ENCODE measurements around the gene ATG4C.

Gene ATG4C

DNA sequence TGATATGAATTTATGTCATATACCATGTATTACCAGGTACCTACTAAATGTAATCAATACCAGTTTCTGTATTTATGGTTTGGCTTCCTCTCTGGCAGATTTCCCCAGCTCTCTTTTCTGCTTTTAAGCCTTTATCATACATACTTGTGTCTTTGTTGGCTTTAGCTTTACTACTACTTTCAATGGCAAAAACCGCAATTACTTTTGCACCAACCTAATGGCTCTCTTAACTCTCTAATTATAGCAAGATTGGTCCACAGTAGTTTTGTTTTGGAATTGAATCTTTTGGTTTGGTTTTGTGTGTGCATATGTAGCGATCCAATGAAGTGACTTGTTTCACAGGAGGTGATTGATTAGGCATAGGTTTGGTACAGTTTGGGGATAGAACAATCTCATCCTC lies 93.6 kb downstream of the ATG4C start:
- H3K4me3 ChIP-seq (replicated peaks; ENCODE audit: low read depth, low read length): no peak overlapping the region
- no peak for DNase-seq (ENCODE audit: extremely low read depth, low read depth)
- TF ChIP-seq, protein P1, sequence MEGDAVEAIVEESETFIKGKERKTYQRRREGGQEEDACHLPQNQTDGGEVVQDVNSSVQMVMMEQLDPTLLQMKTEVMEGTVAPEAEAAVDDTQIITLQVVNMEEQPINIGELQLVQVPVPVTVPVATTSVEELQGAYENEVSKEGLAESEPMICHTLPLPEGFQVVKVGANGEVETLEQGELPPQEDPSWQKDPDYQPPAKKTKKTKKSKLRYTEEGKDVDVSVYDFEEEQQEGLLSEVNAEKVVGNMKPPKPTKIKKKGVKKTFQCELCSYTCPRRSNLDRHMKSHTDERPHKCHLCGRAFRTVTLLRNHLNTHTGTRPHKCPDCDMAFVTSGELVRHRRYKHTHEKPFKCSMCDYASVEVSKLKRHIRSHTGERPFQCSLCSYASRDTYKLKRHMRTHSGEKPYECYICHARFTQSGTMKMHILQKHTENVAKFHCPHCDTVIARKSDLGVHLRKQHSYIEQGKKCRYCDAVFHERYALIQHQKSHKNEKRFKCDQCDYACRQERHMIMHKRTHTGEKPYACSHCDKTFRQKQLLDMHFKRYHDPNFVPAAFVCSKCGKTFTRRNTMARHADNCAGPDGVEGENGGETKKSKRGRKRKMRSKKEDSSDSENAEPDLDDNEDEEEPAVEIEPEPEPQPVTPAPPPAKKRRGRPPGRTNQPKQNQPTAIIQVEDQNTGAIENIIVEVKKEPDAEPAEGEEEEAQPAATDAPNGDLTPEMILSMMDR (IDR thresholded peaks at IDR 0.05; ENCODE audit: low read depth, low read length, missing control alignments): no peak

- no peak for DNase-seq (ENCODE audit: extremely low read depth, low read depth)
- TF ChIP-seq, protein P1 (IDR thresholded peaks at IDR 0.05; ENCODE audit: low read depth, low read length, missing control alignments): no peak
- H3K4me3 ChIP-seq (replicated peaks; ENCODE audit: low read depth, low read length): no peak overlapping the region
These were observed 96.0 kb downstream of the ATG4C start for GRCh38 chr1:62879962-62880361.

- no peak for DNase-seq (ENCODE audit: extremely low read depth, low read depth)
- no peak overlapping the region for H3K4me3 ChIP-seq (replicated peaks; ENCODE audit: low read depth, low read length)
- TF ChIP-seq, protein P1 (IDR thresholded peaks at IDR 0.05; ENCODE audit: low read depth, low read length, missing control alignments): no peak
These were observed 98.5 kb downstream of the ATG4C start for GRCh38 chr1:62882201-62883104.

- DNase-seq (ENCODE audit: extremely low read depth, low read depth): no peak
- TF ChIP-seq, protein P1 (IDR thresholded peaks at IDR 0.05; ENCODE audit: low read depth, low read length, missing control alignments): no peak
- H3K4me3 ChIP-seq (replicated peaks; ENCODE audit: low read depth, low read length): no peak overlapping the region
These were observed 100.3 kb downstream of the ATG4C start for GRCh38 chr1:62884156-62884740.

DNA sequence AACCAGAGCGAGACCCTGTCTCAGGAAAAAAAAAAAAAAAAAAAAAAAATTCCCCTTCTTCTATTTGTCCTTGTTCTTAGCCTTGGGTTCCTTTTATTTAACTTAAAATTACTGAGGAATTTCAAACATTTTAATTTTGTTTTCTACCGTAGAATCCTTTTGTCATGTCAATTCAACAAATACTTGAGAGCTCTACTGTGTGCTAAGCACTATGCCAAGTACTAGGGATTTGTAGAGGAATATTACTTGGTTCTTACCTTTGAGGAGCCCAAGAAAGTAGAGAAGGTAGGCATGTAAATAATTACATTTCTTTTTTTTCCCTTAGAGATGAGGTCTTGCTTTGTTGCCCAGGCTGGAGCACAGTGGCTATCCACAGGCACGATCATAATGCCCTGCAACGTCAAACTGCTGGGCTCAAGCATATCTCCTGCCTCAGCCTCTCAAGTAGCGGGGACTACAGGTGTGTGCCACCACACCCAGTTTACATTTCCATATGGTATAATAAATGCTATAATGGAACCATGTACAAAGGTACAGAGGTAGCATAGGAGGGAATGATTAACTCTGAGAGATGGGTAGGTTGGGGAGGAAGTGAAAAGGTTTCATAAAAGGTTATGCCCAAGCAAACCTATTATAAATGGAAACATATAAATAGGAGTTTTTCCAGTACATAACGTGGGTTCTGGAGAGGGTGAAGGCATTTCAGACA lies 104.0 kb downstream of the ATG4C start:
- H3K4me3 ChIP-seq (replicated peaks; ENCODE audit: low read depth, low read length): no peak overlapping the region
- TF ChIP-seq, protein P1 (IDR thresholded peaks at IDR 0.05; ENCODE audit: low read depth, low read length, missing control alignments): no peak
- DNase-seq (ENCODE audit: extremely low read depth, low read depth): no peak

DNA sequence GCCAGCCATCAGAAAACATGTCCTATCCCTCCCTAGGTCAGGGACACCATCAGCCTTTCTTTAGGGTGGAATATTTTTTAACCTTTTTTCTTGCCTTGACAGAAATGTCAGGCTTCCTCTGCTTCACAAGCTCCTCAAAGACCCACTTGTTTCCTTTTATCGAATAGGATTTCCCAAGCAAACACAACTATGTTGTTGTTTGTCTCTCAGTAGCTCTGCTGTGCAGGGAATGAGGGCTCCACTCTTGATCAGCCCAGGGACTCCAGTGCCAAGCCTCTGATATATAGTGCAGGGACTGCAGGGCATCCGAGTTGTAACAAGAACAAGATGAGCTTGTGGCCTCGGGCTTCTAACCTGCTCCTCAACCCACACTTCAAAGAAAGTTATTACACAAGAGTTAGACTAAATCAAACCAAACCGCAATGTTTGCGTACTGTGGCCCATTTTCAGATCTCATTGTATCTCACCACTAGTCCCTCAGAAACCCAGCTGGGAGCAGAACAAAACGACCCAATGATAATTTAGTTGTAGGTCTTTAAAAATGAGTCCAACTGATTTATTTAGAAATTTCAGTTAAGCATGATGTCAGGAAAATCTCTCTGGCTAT lies 108.1 kb downstream of the ATG4C start:
- DNase-seq (ENCODE audit: extremely low read depth, low read depth): no peak
- TF ChIP-seq, protein P1 (IDR thresholded peaks at IDR 0.05; ENCODE audit: low read depth, low read length, missing control alignments): no peak
- no peak overlapping the region for H3K4me3 ChIP-seq (replicated peaks; ENCODE audit: low read depth, low read length)
